HepG2 (cell line): ENCODE results near the gene SYS1. TPM values are rescaled to one million over a fixed set of nuclear protein-coding genes. Genes with fewer than 3 reads are reported as not detected.

ENCODE experiments used
- CENPX ChIP-seq: sonication (generic); formaldehyde crosslinking; IDR thresholded peaks from 2 replicates; pipeline ENCODE4 v1.9.0; 2021; ENCODE audit warnings: mild to moderate bottlenecking, missing genetic modification reagents, moderate library complexity
- DBP ChIP-seq: sonication (generic); formaldehyde crosslinking; IDR thresholded peaks from 2 replicates; pipeline ENCODE4 v1.4.0; 2020; ENCODE audit warnings: missing genetic modification reagents; ENCODE audit errors: not compliant biosample characterization
- EHMT2 ChIP-seq: fragments of 200-600 bp; sonication (generic); IDR thresholded peaks from 2 replicates; pipeline ENCODE4 v1.7.0; 2017; ENCODE audit warnings: antibody characterized with exemption, low read depth, low read length, borderline replicate concordance
- IRX3 ChIP-seq: sonication (generic); formaldehyde crosslinking; IDR thresholded peaks from 2 replicates; pipeline ENCODE4 v1.8.1; 2023; ENCODE audit warnings: mild to moderate bottlenecking, low read depth, missing genetic modification reagents, borderline replicate concordance
- PAXIP1 ChIP-seq: sonication (generic); formaldehyde crosslinking; conservative IDR thresholded peaks from 2 replicates; pipeline ENCODE4 v1.4.0; 2020; ENCODE audit warnings: mild to moderate bottlenecking, missing genetic modification reagents, moderate library complexity
- PRDM4 ChIP-seq: sonication (generic); formaldehyde crosslinking; IDR thresholded peaks from 2 replicates; pipeline ENCODE4 v1.9.0; 2021; ENCODE audit warnings: missing genetic modification reagents, borderline replicate concordance
- ZBED4 ChIP-seq: sonication (generic); formaldehyde crosslinking; IDR thresholded peaks from 2 replicates; pipeline ENCODE4 v1.4.0; 2020; ENCODE audit warnings: missing genetic modification reagents, borderline replicate concordance
- ZBTB43 ChIP-seq: sonication (generic); formaldehyde crosslinking; conservative IDR thresholded peaks from 2 replicates; pipeline ENCODE4 v1.4.0; 2020; ENCODE audit warnings: missing genetic modification reagents
- ZEB1 ChIP-seq: IDR thresholded peaks from 2 replicates; pipeline ENCODE4 v1.6.1; 2012; ENCODE audit warnings: mild to moderate bottlenecking, low read depth, inconsistent platforms; ENCODE audit not compliant: insufficient replicate concordance
- ZNF10 ChIP-seq: sonication (generic); formaldehyde crosslinking; IDR thresholded peaks from 2 replicates; pipeline ENCODE4 v1.4.0; 2020; ENCODE audit warnings: mild to moderate bottlenecking, low read depth, missing genetic modification reagents, borderline replicate concordance
- ZNF143 ChIP-seq: sonication (generic); formaldehyde crosslinking; IDR thresholded peaks from 2 replicates; pipeline ENCODE4 v1.4.0; 2020; ENCODE audit warnings: missing genetic modification reagents
- ZNF430 ChIP-seq: sonication (generic); formaldehyde crosslinking; IDR thresholded peaks from 2 replicates; pipeline ENCODE4 v1.9.0; 2021; ENCODE audit warnings: mild to moderate bottlenecking, missing genetic modification reagents
- ZNF460 ChIP-seq: sonication (generic); formaldehyde crosslinking; IDR thresholded peaks from 2 replicates; pipeline ENCODE4 v1.5.1; 2020; ENCODE audit warnings: missing genetic modification reagents, mild to moderate bottlenecking, borderline replicate concordance
- ZSCAN21 ChIP-seq: sonication (generic); formaldehyde crosslinking; IDR thresholded peaks from 2 replicates; pipeline ENCODE4 v1.8.0; 2022; ENCODE audit warnings: mild to moderate bottlenecking, missing genetic modification reagents, moderate library complexity, borderline replicate concordance
- polyA plus RNA-seq, 8 experiments: library from polyadenylated mRNA; depleted of rRNA in 3 of 8; stranded (reverse) in 7 of 8; unstranded in 1 of 8; fragments of >200 nt; fragmentation: Illumina TruSeq in 4 of 8; extraction: Trizol in 4 of 8; gene quantifications; 2 replicates each; pipeline versions ENCODE4 v1.2.1 to v1.2.3, GENCODE V29; 2011 to 2016; ENCODE audit warnings: low read depth in 4 of 8, missing spikeins in 1 of 8, mixed read lengths in 1 of 8; ENCODE audit not compliant: insufficient read depth in 1 of 8
- total RNA-seq, 5 experiments: library from RNA; depleted of rRNA; stranded (reverse); fragments of >200 nt; fragmentation: Illumina TruSeq; extraction: Trizol; gene quantifications; 2 replicates each; pipeline ENCODE4 v1.2.3, GENCODE V29; 2016; ENCODE audit warnings: low read depth in 1 of 5

SYS1 gene
- total and polyA plus RNA-seq, 2 of the 13 experiments (the other 11 are each of a cell fraction or from before 2014, with no cell fraction given) = 38.3 to 65.6 TPM

- TF ChIP-seq PAXIP1 (CRISPR knock-in tag) (peak; percentile 69), ZNF143 (CRISPR knock-in tag) (peak; percentile 49; the same call in 1 of the 2 replicates), ZBTB43 (CRISPR knock-in tag) (no peak; the same call in 1 of the 2 replicates), ZNF10 (no peak), DBP (CRISPR knock-in tag) (no peak), IRX3 (CRISPR knock-in tag) (no peak), ZNF430 (CRISPR knock-in tag) (peak; percentile 47; the same call in 1 of the 2 replicates), ZEB1 (peak; percentile 66), PRDM4 (no peak), CENPX (CRISPR knock-in tag) (no peak), ZBED4 (CRISPR knock-in tag) (no peak; the same call in 1 of the 2 replicates), ZNF460 (no peak), ZSCAN21 (CRISPR knock-in tag) (peak; percentile 79), EHMT2 (peak; percentile 42; the same call in 1 of the 2 replicates)
Measured at GRCh38 chr20:45341939-45342854, 20.8 kb upstream of the SYS1 start (continued).
